ENCODE results near the gene PPP4C. TPM values are rescaled to one million over a fixed set of nuclear protein-coding genes. Genes with fewer than 3 reads are reported as not detected.
"Not testable (repeated sequence)": the region's sequence is repeated elsewhere in the genome, so short reads cannot be mapped to it uniquely, and the experiment has no call there.

The PPP4C gene
- total RNA-seq = 100 to 1,000 TPM; 144 to 148 TPM

GRCh38 chr16:30075503-30076275, at the start of gene PPP4C:
TSS of gene PPP4C (plus strand) at chr16:30075994. CDS start at chr16:30076378, 384 bp downstream.
- H3K36me3 Mint-ChIP-seq = peaks cover 15% of the 10 kb centered on the region
- no peaks in the 10 kb centered on the region for H3K27me3 Mint-ChIP-seq
- peak within 1 kb of the TSS; percentile 92 to 94 for H3K27ac Mint-ChIP-seq
- peak within 1 kb of the TSS; percentile 97 for H3K4me3 Mint-ChIP-seq
- DNase-seq (ENCODE audit: low spot score) = peak; percentile 94
- ATAC-seq = peak; percentile 93 to 96
- H3K4me1 Mint-ChIP-seq (ENCODE audit: low read depth in 2 of 2) = peaks cover 20 to 38% of the 10 kb centered on the region in 2 donors
- H3K9me3 Mint-ChIP-seq = no peaks in the 10 kb centered on the region

GRCh38 chr16:30026449-30026848, 49.3 kb upstream of the PPP4C start:
- no peaks in the 10 kb centered on the region for H3K9me3 Mint-ChIP-seq
- H3K4me3 Mint-ChIP-seq = no peak overlapping the region
- no peak for ATAC-seq
- H3K4me1 Mint-ChIP-seq (ENCODE audit: low read depth in 2 of 2) = peaks cover under 1 to 3% of the 10 kb centered on the region in 2 donors
- no peak overlapping the region for H3K27ac Mint-ChIP-seq
- DNase-seq (ENCODE audit: low spot score) = peak; percentile 25
- H3K36me3 Mint-ChIP-seq = no peaks in the 10 kb centered on the region
- peaks cover 31 to 32% of the 10 kb centered on the region in 2 donors for H3K27me3 Mint-ChIP-seq

GRCh38 chr16:30027588-30028437, 48.0 kb upstream of the PPP4C start:
- Mint-ChIP-seq H3K27me3 (peaks cover 37 to 39% of the 10 kb centered on the region in 2 donors), H3K4me3 (no peak overlapping the region), H3K27ac (no peak overlapping the region), H3K4me1 (ENCODE audit: low read depth in 2 of 2) (peaks cover 4 to 6% of the 10 kb centered on the region in 2 donors), H3K36me3 (no peaks in the 10 kb centered on the region), H3K9me3 (no peaks in the 10 kb centered on the region)
- DNase-seq (ENCODE audit: low spot score) = peak; percentile 49
- ATAC-seq = no peak

GRCh38 chr16:30028438-30029076, 47.2 kb upstream of the PPP4C start:
- Mint-ChIP-seq H3K27ac (no peak overlapping the region), H3K27me3 (peaks cover 37 to 39% of the 10 kb centered on the region in 2 donors), H3K4me3 (no peak overlapping the region), H3K36me3 (no peaks in the 10 kb centered on the region), H3K9me3 (no peaks in the 10 kb centered on the region), H3K4me1 (ENCODE audit: low read depth in 2 of 2) (peaks cover 4 to 6% of the 10 kb centered on the region in 2 donors)
- ATAC-seq = no peak
- peak; percentile 46 for DNase-seq (ENCODE audit: low spot score)

- H3K27me3 Mint-ChIP-seq = peaks cover 37 to 41% of the 10 kb centered on the region in 2 donors
- no peak overlapping the region for H3K27ac Mint-ChIP-seq
- ATAC-seq (no peak), DNase-seq (ENCODE audit: low spot score) (peak; percentile 55)
- H3K4me1 Mint-ChIP-seq (ENCODE audit: low read depth in 2 of 2) = peaks cover 4 to 8% of the 10 kb centered on the region in 2 donors
- no peaks in the 10 kb centered on the region for H3K36me3 Mint-ChIP-seq
- H3K4me3 Mint-ChIP-seq = peak overlapping the region; percentile 15
- H3K9me3 Mint-ChIP-seq = no peaks in the 10 kb centered on the region
Measured at GRCh38 chr16:30030011-30030685, 45.6 kb upstream of the PPP4C start.

GRCh38 chr16:30030841-30031413, 44.9 kb upstream of the PPP4C start, which contains the start of gene TLCD3B:
TSS of gene TLCD3B (minus strand) at chr16:30031271. CDS start at chr16:30030527, 744 bp downstream.
- Mint-ChIP-seq H3K27me3 (peaks cover 37 to 45% of the 10 kb centered on the region in 2 donors), H3K36me3 (no peaks in the 10 kb centered on the region), H3K4me1 (ENCODE audit: low read depth in 2 of 2) (peaks cover 4 to 12% of the 10 kb centered on the region in 2 donors), H3K4me3 (peak within 1 kb of the TSS; percentile 43), H3K9me3 (no peaks in the 10 kb centered on the region), H3K27ac (no peak within 1 kb of the TSS)
- ATAC-seq (no peak), DNase-seq (ENCODE audit: low spot score) (peak; percentile 49)

- Mint-ChIP-seq H3K27me3 (peaks cover 37 to 45% of the 10 kb centered on the region in 2 donors), H3K36me3 (no peaks in the 10 kb centered on the region), H3K4me3 (no peak overlapping the region)
Measured at GRCh38 chr16:30031477-30031918, 44.3 kb upstream of the PPP4C start.

GRCh38 chr16:30032083-30032819, 43.5 kb upstream of the PPP4C start:
- Mint-ChIP-seq H3K4me3 (peak overlapping the region; percentile 43), H3K9me3 (no peaks in the 10 kb centered on the region), H3K36me3 (no peaks in the 10 kb centered on the region), H3K27ac (no peak overlapping the region), H3K27me3 (peaks cover 29 to 38% of the 10 kb centered on the region in 2 donors), H3K4me1 (ENCODE audit: low read depth in 2 of 2) (peaks cover 4 to 12% of the 10 kb centered on the region in 2 donors)
- peak; percentile 64 for DNase-seq (ENCODE audit: low spot score)
- ATAC-seq = peak; percentile 42 to 56

More at GRCh38 chr16:30031477-30031918, 44.3 kb upstream of the PPP4C start:
- Mint-ChIP-seq H3K4me1 (ENCODE audit: low read depth in 2 of 2) (peaks cover 4 to 12% of the 10 kb centered on the region in 2 donors), H3K27ac (no peak overlapping the region), H3K9me3 (no peaks in the 10 kb centered on the region)
- no peak for ATAC-seq
- peak; percentile 39 for DNase-seq (ENCODE audit: low spot score)

GRCh38 chr16:30033270-30033669, 42.5 kb upstream of the PPP4C start:
- Mint-ChIP-seq H3K36me3 (no peaks in the 10 kb centered on the region), H3K27me3 (peaks cover 19 to 29% of the 10 kb centered on the region in 2 donors), H3K4me3 (no peak overlapping the region), H3K27ac (no peak overlapping the region), H3K9me3 (no peaks in the 10 kb centered on the region), H3K4me1 (ENCODE audit: low read depth in 2 of 2) (peaks cover 4 to 9% of the 10 kb centered on the region in 2 donors)
- DNase-seq (ENCODE audit: low spot score) (peak; percentile 13), ATAC-seq (no peak)

GRCh38 chr16:30040221-30040620, 35.6 kb upstream of the PPP4C start:
- Mint-ChIP-seq H3K36me3 (no peaks in the 10 kb centered on the region), H3K4me3 (no peak overlapping the region), H3K9me3 (no peaks in the 10 kb centered on the region), H3K27ac (no peak overlapping the region), H3K27me3 (peaks cover 0 to 3% of the 10 kb centered on the region in 2 donors), H3K4me1 (ENCODE audit: low read depth in 2 of 2) (peaks cover 3 to 6% of the 10 kb centered on the region in 2 donors)
- DNase-seq (ENCODE audit: low spot score) (no peak), ATAC-seq (no peak)

- not testable (repeated sequence) for H3K36me3 Mint-ChIP-seq; H3K4me1 Mint-ChIP-seq (ENCODE audit: low read depth in 2 of 2); DNase-seq (ENCODE audit: low spot score); H3K4me3 Mint-ChIP-seq; H3K27ac Mint-ChIP-seq; H3K27me3 Mint-ChIP-seq; ATAC-seq; H3K9me3 Mint-ChIP-seq
Measured at GRCh38 chr16:30040690-30041089, 35.1 kb upstream of the PPP4C start.

- no peak for ATAC-seq
- no peak overlapping the region for H3K27ac Mint-ChIP-seq
- peaks cover 6 to 7% of the 10 kb centered on the region in 2 donors for H3K4me1 Mint-ChIP-seq (ENCODE audit: low read depth in 2 of 2)
Measured at GRCh38 chr16:30041841-30042240, 34.0 kb upstream of the PPP4C start.

More at GRCh38 chr16:30041841-30042240, 34.0 kb upstream of the PPP4C start:
- Mint-ChIP-seq H3K27me3 (no peaks in the 10 kb centered on the region), H3K9me3 (no peaks in the 10 kb centered on the region), H3K36me3 (no peaks in the 10 kb centered on the region), H3K4me3 (no peak overlapping the region)
- DNase-seq (ENCODE audit: low spot score) = no peak

All from natural killer cell treated with Interleukin-12 subunit alpha and Interleukin-12 subunit beta and Interleukin-15 and Interleukin-18, amount 100 ng/mL, for 72 hours (primary cell).